ENCODE measurements around the gene ATG101.

- peak; percentile 78 to 88 (median 82) for TF ChIP-seq CTCF (IDR thresholded peaks at IDR 0.05)
- TF ChIP-seq POLR2A (IDR thresholded peaks at IDR 0.05) = peak; percentile 30 to 76
These were observed at the start of gene ATG101 for GRCh38 chr12:52069327-52070184.

All from uterus (tissue), 2 donors.